ENCODE measurements around the gene RDX.

RDX gene

GRCh38 chr11:110130642-110131238 is 165.7 kb downstream of the RDX start:
- H3K27ac ChIP-seq (ENCODE audit: low read length): no peak overlapping the region
- no peaks in the 10 kb centered on the region for H3K9me2 ChIP-seq (replicated peaks; ENCODE audit: insufficient read depth, low read length)
- H3K9me3 ChIP-seq (replicated peaks; ENCODE audit: insufficient read depth, low read length): no peaks in the 10 kb centered on the region
- H3K9ac ChIP-seq (ENCODE audit: low read length): no peak overlapping the region
- no peaks in the 10 kb centered on the region for H3K79me2 ChIP-seq (ENCODE audit: low read length)
- no peak for DNase-seq
- no peak overlapping the region for H3K4me3 ChIP-seq (ENCODE audit: low read length)
- no peaks in the 10 kb centered on the region for H4K20me1 ChIP-seq (ENCODE audit: insufficient read depth, low read length)
- TF ChIP-seq EZH2 (optimal IDR thresholded peaks at IDR 0.05; ENCODE audit: low read depth, low read length): no peak
- no peak for TF ChIP-seq EZH2phosphoT487 (IDR thresholded peaks at IDR 0.05; ENCODE audit: low read length)
- TF ChIP-seq CTCF (IDR thresholded peaks at IDR 0.05; ENCODE audit: low read length): no peak
- H3K36me3 ChIP-seq (replicated peaks; ENCODE audit: insufficient read depth, low read length): no peaks in the 10 kb centered on the region
- no peaks in the 10 kb centered on the region for H3K27me3 ChIP-seq (replicated peaks; ENCODE audit: insufficient read depth, low read length)
- no peaks in the 10 kb centered on the region for H3F3A ChIP-seq (ENCODE audit: insufficient read depth, low read length)
- peaks cover 2% of the 10 kb centered on the region; the same call in 1 of the 2 replicates for H3K4me1 ChIP-seq (ENCODE audit: low read length)
- no peak overlapping the region for H3K4me2 ChIP-seq (ENCODE audit: low read depth, low read length)
- H2AFZ ChIP-seq (ENCODE audit: low read length): no peak overlapping the region

GRCh38 chr11:110128161-110128560 is 168.3 kb downstream of the RDX start:
- Histone ChIP-seq H3K27me3 (replicated peaks; ENCODE audit: insufficient read depth, low read length) (no peaks in the 10 kb centered on the region), H3K9me2 (replicated peaks; ENCODE audit: insufficient read depth, low read length) (no peaks in the 10 kb centered on the region), H2AFZ (ENCODE audit: low read length) (no peak overlapping the region), H3K4me3 (ENCODE audit: low read length) (no peak overlapping the region), H4K20me1 (ENCODE audit: insufficient read depth, low read length) (no peaks in the 10 kb centered on the region), H3K4me1 (ENCODE audit: low read length) (peaks cover 5% of the 10 kb centered on the region; the same call in 1 of the 2 replicates), H3K4me2 (ENCODE audit: low read depth, low read length) (no peak overlapping the region), H3K9ac (ENCODE audit: low read length) (no peak overlapping the region), H3K79me2 (ENCODE audit: low read length) (no peaks in the 10 kb centered on the region), H3K9me3 (replicated peaks; ENCODE audit: insufficient read depth, low read length) (no peaks in the 10 kb centered on the region), H3F3A (ENCODE audit: insufficient read depth, low read length) (no peaks in the 10 kb centered on the region), H3K27ac (ENCODE audit: low read length) (no peak overlapping the region), H3K36me3 (replicated peaks; ENCODE audit: insufficient read depth, low read length) (no peaks in the 10 kb centered on the region)
- no peak for DNase-seq
- TF ChIP-seq EZH2 (optimal IDR thresholded peaks at IDR 0.05; ENCODE audit: low read depth, low read length) (no peak), CTCF (IDR thresholded peaks at IDR 0.05; ENCODE audit: low read length) (no peak), EZH2phosphoT487 (IDR thresholded peaks at IDR 0.05; ENCODE audit: low read length) (no peak)

- Histone ChIP-seq H3K4me1 (ENCODE audit: low read length) (peaks cover 5% of the 10 kb centered on the region; the same call in 1 of the 2 replicates), H2AFZ (ENCODE audit: low read length) (no peak overlapping the region), H3K4me3 (ENCODE audit: low read length) (no peak overlapping the region), H3K9me3 (replicated peaks; ENCODE audit: insufficient read depth, low read length) (no peaks in the 10 kb centered on the region), H3K36me3 (replicated peaks; ENCODE audit: insufficient read depth, low read length) (no peaks in the 10 kb centered on the region), H3F3A (ENCODE audit: insufficient read depth, low read length) (no peaks in the 10 kb centered on the region), H3K9me2 (replicated peaks; ENCODE audit: insufficient read depth, low read length) (no peaks in the 10 kb centered on the region), H3K4me2 (ENCODE audit: low read depth, low read length) (no peak overlapping the region), H4K20me1 (ENCODE audit: insufficient read depth, low read length) (no peaks in the 10 kb centered on the region), H3K79me2 (ENCODE audit: low read length) (no peaks in the 10 kb centered on the region), H3K27ac (ENCODE audit: low read length) (no peak overlapping the region), H3K9ac (ENCODE audit: low read length) (no peak overlapping the region), H3K27me3 (replicated peaks; ENCODE audit: insufficient read depth, low read length) (no peaks in the 10 kb centered on the region)
- no peak for TF ChIP-seq EZH2phosphoT487 (IDR thresholded peaks at IDR 0.05; ENCODE audit: low read length)
- no peak for TF ChIP-seq EZH2 (optimal IDR thresholded peaks at IDR 0.05; ENCODE audit: low read depth, low read length)
- TF ChIP-seq CTCF (IDR thresholded peaks at IDR 0.05; ENCODE audit: low read length): no peak
- DNase-seq: no peak
Measured at GRCh38 chr11:110126936-110127335, 169.5 kb downstream of the RDX start.
